ENCODE data around the gene TBC1D22B.

DNA sequence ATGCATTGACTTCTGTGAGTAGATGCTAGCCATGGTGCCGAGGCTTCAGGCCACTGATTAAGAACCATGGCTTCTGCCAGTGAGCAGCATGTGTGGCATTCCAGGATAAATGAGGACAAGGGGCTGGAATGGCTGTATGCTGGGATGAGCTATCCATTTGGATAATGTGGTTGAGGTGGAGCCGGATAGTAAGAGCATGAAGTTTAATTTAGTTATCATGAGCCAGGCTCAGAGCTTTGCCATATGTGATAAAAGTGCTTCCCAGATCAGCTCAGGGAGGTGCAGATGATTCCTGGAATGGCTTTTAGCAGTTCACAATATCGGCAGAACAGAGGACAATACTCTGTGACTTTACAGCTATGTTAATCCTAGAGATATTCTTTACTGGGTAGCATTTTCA, 61.6 kb downstream of the TBC1D22B start:
- TF ChIP-seq POLR2A (IDR thresholded peaks at IDR 0.05) (no peak), EP300 (IDR thresholded peaks at IDR 0.05) (no peak)
- TF ChIP-seq, protein P1, sequence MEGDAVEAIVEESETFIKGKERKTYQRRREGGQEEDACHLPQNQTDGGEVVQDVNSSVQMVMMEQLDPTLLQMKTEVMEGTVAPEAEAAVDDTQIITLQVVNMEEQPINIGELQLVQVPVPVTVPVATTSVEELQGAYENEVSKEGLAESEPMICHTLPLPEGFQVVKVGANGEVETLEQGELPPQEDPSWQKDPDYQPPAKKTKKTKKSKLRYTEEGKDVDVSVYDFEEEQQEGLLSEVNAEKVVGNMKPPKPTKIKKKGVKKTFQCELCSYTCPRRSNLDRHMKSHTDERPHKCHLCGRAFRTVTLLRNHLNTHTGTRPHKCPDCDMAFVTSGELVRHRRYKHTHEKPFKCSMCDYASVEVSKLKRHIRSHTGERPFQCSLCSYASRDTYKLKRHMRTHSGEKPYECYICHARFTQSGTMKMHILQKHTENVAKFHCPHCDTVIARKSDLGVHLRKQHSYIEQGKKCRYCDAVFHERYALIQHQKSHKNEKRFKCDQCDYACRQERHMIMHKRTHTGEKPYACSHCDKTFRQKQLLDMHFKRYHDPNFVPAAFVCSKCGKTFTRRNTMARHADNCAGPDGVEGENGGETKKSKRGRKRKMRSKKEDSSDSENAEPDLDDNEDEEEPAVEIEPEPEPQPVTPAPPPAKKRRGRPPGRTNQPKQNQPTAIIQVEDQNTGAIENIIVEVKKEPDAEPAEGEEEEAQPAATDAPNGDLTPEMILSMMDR (IDR thresholded peaks at IDR 0.05): no peak
